ENCODE data around the gene SMIM38. TPM values are rescaled to one million over a fixed set of nuclear protein-coding genes. Genes with fewer than 3 reads are reported as not detected.

SMIM38 gene
- total and polyA plus RNA-seq, 9 of the 15 experiments (the other 6 are each of a cell fraction or from before 2014, with no cell fraction given): 0.07 to 1.2 (median 0.21) TPM; not detected in 2

DNA sequence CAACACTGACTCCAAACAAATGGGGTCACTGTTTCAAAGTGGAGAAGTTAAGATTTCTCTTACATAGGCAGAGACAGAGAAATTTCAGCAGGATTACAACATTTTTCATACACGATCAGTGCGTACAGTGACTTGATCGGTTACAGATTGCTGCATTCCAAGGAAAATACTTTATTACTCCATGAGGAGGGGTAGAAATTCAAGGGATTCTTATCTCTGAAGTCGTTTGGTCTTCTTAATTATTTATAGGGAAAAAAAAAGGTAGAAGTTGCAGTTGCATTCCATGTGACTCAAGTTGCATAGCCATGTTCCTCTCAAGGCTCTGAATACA is 10.7 kb upstream of the SMIM38 start:
- H3K36me3 ChIP-seq (ENCODE audit: control insufficient read depth, insufficient read depth, low read length): no peaks in the 10 kb centered on the region
- FAIRE-seq (no peak), ATAC-seq (no peak), DNase-seq (ENCODE audit: extremely low read depth in 1 of 4, low spot score in 3 of 4) (no peak)
- intact Hi-C loops (cut with micrococcal nuclease): no loop called here
- no peaks in the 10 kb centered on the region for H3K79me2 ChIP-seq (ENCODE audit: control insufficient read depth, insufficient read depth, low read length)
- H3K4me1 ChIP-seq (replicated peaks in 1 of 2; ENCODE audit: control insufficient read depth in 2 of 2, insufficient read depth in 2 of 2, low read length in 2 of 2): no peaks in the 10 kb centered on the region; a peak in 1 of 5 replicates
- ChIA-PET POLR2A (no interaction called here), CTCF (ENCODE audit: low intra/inter-chr PET ratio) (no interaction called here)
- H3K9ac ChIP-seq (ENCODE audit: insufficient read depth in 1 of 2, low read depth in 2 of 2, low read length in 2 of 2): no peak overlapping the region
- no peaks in the 10 kb centered on the region; a peak in 1 of 5 replicates for H3K27me3 ChIP-seq (ENCODE audit: control insufficient read depth in 2 of 2, insufficient read depth in 2 of 2, low read length in 2 of 2)
- BruUV-seq (replicated peaks): no TSS peak
- WGBS (ENCODE audit: insufficient coverage, low coverage, missing lambda C conversion rate): 12% methylated on average over 4 of the region's 4 CpGs
- H3K4me2 ChIP-seq (ENCODE audit: insufficient read depth, low read length): no peak overlapping the region
- TF ChIP-seq PPARD (CRISPR knock-in tag; IDR thresholded peaks at IDR 0.05): no peak
- TF ChIP-seq TBL1XR1 (IDR thresholded peaks at IDR 0.05; ENCODE audit: low read length in 2 of 2): no peak
- no peak for TF ChIP-seq SRSF9 (IDR thresholded peaks at IDR 0.05; ENCODE audit: borderline replicate concordance, low read depth, low read length)
- TF ChIP-seq PTBP1 (IDR thresholded peaks at IDR 0.05; ENCODE audit: low read depth, low read length): no peak
- no peak for TF ChIP-seq ZKSCAN1 (IDR thresholded peaks at IDR 0.05; ENCODE audit: low read depth, low read length)
- no peak for TF ChIP-seq DIDO1 (tag; IDR thresholded peaks at IDR 0.05; ENCODE audit: low read depth)
- no peak for TF ChIP-seq HDAC1 (IDR thresholded peaks at IDR 0.05)
- no peaks in the 10 kb centered on the region for H3K9me1 ChIP-seq (ENCODE audit: control insufficient read depth, insufficient read depth, low read length)
- H3K9me3 ChIP-seq (replicated peaks; ENCODE audit: control insufficient read depth, insufficient read depth, low read depth, low read length): no peaks in the 10 kb centered on the region
- no peak overlapping the region for H3K27ac ChIP-seq (ENCODE audit: extremely low read depth, low read depth, low read length)
- in situ Hi-C loops (cut with MboI): no loop called here
- H4K20me1 ChIP-seq (replicated peaks; ENCODE audit: control insufficient read depth, insufficient read depth, low read length): no peaks in the 10 kb centered on the region
- no peak overlapping the region for H2AFZ ChIP-seq (ENCODE audit: low read depth, low read length)
- H3K4me3 ChIP-seq: no peak overlapping the region

DNA sequence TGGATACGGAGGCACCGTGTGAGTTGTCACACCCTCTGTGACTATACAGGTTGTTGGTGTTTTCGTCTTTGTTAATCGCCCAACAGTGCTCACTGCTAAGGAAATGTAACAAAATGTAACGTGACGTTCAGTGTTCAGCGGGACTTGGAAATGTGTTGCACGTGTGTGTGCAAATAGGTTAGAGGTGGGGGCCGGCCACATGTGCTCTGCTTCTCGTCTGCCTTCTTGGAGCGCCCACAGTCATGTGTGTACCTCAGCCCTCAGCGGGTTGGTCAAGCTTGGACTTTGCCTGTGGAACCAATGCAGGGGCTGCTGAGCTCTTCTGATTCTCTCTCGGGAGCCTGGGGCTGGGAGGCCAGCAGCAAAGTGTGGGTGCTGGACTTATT is 7.4 kb upstream of the SMIM38 start:
- H3K4me2 ChIP-seq (ENCODE audit: insufficient read depth, low read length): 0 out of 2 replicates have a peak overlapping the region, but pooled peaks have one; percentile 1
- CTCF ChIA-PET (ENCODE audit: low intra/inter-chr PET ratio): no interaction called here
- TF ChIP-seq, protein P1, sequence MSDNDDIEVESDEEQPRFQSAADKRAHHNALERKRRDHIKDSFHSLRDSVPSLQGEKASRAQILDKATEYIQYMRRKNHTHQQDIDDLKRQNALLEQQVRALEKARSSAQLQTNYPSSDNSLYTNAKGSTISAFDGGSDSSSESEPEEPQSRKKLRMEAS (CRISPR knock-in tag; IDR thresholded peaks at IDR 0.05): peak; percentile 26; the same call in 1 of the 2 replicates

More for the DNA sequence above, 7.4 kb upstream of the SMIM38 start:
- Histone ChIP-seq H3K4me1 (replicated peaks in 1 of 2; ENCODE audit: control insufficient read depth in 2 of 2, insufficient read depth in 2 of 2, low read length in 2 of 2) (peaks cover 0 to under 1% of the 10 kb centered on the region in 2 experiments; a peak in 2 of 5 replicates), H4K20me1 (replicated peaks; ENCODE audit: control insufficient read depth, insufficient read depth, low read length) (no peaks in the 10 kb centered on the region), H3K79me2 (ENCODE audit: control insufficient read depth, insufficient read depth, low read length) (no peaks in the 10 kb centered on the region), H3K9me1 (ENCODE audit: control insufficient read depth, insufficient read depth, low read length) (peaks cover 4% of the 10 kb centered on the region), H3K4me3 (no peak overlapping the region), H3K9me3 (replicated peaks; ENCODE audit: control insufficient read depth, insufficient read depth, low read depth, low read length) (no peaks in the 10 kb centered on the region), H2AFZ (ENCODE audit: low read depth, low read length) (peak overlapping the region; percentile 52), H3K27ac (ENCODE audit: extremely low read depth, low read depth, low read length) (no peak overlapping the region), H3K36me3 (ENCODE audit: control insufficient read depth, insufficient read depth, low read length) (no peaks in the 10 kb centered on the region), H3K9ac (ENCODE audit: insufficient read depth in 1 of 2, low read depth in 2 of 2, low read length in 2 of 2) (no peak overlapping the region), H3K27me3 (ENCODE audit: control insufficient read depth in 2 of 2, insufficient read depth in 2 of 2, low read length in 2 of 2) (peaks cover 2 to 11% of the 10 kb centered on the region in 2 experiments; a peak in 4 of 5 replicates)
- no peak for DNase-seq (ENCODE audit: extremely low read depth in 1 of 4, low spot score in 3 of 4)
- no peak for ATAC-seq
- POLR2A ChIA-PET: no interaction called here
- BruUV-seq (replicated peaks): no TSS peak
- in situ Hi-C loops (cut with MboI) (no loop called here), intact Hi-C loops (cut with micrococcal nuclease) (no loop called here)
- no peak for FAIRE-seq
- 19% methylated on average over 13 of the region's 13 CpGs for WGBS (ENCODE audit: insufficient coverage, low coverage, missing lambda C conversion rate)
